ENCODE measurements around the gene SEPTIN10. TPM values are rescaled to one million over a fixed set of nuclear protein-coding genes. Genes with fewer than 3 reads are reported as not detected.
A peak's percentile ranks its signal among the peaks of the same experiment; 100 is the strongest.
"Not testable (repeated sequence)": the region's sequence is repeated elsewhere in the genome, so short reads cannot be mapped to it uniquely, and the experiment has no call there.

Gene SEPTIN10
- total RNA-seq, 1 donor from 2014 or later, result 92.0 TPM

DNA sequence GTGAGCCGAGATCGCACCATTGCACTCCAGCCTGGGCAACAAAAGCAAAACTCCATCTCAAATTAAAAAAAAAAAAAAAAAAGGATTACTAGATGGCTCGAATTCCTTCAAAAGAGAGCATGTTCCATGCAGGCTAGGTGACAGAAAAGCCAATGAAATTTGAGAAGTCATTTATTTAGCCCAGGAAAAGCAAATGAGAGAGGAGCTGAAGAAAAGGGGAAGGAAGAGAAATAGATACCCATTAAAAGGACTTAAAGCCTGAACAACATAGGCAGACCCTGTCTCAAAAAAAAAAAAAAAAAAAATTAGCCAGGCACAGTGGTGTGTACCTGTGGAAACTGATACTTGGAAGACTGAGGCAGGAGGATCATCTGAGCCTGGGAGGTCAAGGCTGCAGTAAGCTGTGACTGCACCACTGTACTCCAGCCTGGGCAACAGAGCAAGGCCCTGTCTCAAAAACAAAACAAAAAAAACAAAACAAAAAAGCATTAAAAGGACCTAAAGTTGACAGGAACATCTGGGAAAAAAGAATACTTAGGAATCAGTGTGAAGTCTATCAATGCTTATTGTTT is 11.1 kb downstream of the SEPTIN10 start:
- no peak for DNase-seq (ENCODE audit: low read depth, low spot score)

GRCh38 chr2:109601783-109602182 is 12.0 kb downstream of the SEPTIN10 start:
- no peak for DNase-seq (ENCODE audit: low read depth, low spot score)

GRCh38 chr2:109597283-109597682 is 16.5 kb downstream of the SEPTIN10 start:
- DNase-seq (ENCODE audit: low read depth, low spot score), result no peak

DNA sequence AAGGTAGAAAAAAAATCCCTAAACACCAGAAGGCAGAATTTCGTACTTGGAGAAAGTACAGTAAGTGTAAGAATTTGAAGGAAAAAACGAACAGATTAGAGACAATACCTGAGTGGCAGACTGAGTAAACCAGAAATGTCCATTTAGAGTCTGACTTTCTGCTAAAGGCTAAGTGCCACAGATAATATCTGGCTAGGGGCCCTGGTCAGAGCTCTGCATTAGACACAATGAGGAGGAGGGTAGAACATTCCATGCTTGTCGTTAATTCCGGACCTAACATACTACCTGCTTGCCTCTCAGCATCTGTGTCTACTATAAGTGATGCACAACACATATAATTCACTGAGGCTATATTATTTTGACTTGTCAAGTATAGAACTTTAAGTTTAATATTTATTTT is 18.1 kb downstream of the SEPTIN10 start:
- no peak for DNase-seq (ENCODE audit: low read depth, low spot score)

DNA sequence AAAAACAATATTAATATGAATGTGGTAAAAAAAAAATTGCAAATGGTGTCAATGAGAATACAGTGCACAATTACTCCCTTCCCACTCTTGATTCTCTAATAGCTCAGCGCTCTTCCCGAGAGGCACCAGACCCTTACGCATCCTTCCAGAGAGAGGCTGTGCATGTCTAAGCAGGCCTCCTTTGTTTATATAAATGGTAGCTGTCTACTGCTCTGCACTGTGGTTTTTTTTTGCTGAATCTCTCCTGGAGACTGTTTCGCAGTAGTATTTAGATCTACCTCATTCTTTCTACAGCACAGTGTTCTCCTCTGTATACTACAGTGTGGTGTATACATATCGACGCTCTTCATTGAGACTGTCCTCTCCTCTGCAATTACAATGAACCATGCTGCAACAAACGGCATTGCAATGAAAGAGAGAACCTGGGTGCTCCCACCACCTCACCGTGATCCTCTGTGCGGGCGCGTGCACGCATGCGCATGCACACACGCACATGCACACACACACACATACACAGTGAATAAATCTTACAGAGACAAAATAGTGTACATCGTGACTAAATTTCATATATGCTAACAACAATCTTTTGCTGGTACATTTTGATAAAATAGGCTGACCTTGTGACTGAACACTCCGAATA is 19.4 kb downstream of the SEPTIN10 start:
- DNase-seq (ENCODE audit: low read depth, low spot score), result no peak

DNA sequence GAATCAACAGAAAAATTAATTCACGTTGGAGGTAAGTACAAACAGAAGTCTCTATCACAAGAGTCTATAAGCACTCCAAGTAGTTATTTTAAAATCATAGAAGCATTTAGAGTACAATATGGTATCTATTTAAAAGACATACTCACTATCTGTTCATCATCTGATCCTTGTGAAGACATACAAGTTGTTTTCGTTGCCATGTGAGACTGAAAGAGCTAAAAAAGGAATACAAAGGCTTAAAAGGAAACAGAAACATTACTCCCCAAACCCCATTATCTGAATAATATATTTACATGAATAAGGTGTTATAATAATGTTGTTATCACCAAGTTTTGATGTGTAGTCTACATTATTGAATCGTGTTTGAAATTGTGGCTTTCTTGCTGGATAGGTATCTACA is 20.9 kb downstream of the SEPTIN10 start:
- DNase-seq (ENCODE audit: low read depth, low spot score), result no peak

- DNase-seq (ENCODE audit: low read depth, low spot score), result no peak
Observed at GRCh38 chr2:109591206-109591605, 22.6 kb downstream of the SEPTIN10 start.

DNA sequence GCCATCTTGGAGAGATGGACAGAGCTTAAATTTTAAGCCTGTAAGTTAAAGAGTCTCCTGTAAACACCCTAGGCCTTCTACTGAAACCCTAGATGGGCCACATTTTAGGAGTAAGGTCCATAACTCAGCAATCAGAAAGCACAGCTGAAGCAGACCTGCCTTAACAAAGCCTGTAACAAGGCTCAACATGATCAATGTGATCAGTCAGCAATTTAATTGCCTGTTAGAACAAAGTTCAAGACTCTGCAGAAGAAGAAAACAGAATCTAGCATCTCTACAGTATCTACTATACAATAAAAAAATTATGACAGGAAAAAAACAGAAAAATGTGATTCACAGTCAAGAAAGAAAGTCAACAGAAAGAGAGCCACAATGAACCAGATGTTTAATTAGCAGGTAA is 27.1 kb downstream of the SEPTIN10 start:
- DNase-seq (ENCODE audit: low read depth, low spot score), result no peak

- no peak for DNase-seq (ENCODE audit: low read depth, low spot score)
Observed at GRCh38 chr2:109582928-109583895, 30.6 kb downstream of the SEPTIN10 start.

DNA sequence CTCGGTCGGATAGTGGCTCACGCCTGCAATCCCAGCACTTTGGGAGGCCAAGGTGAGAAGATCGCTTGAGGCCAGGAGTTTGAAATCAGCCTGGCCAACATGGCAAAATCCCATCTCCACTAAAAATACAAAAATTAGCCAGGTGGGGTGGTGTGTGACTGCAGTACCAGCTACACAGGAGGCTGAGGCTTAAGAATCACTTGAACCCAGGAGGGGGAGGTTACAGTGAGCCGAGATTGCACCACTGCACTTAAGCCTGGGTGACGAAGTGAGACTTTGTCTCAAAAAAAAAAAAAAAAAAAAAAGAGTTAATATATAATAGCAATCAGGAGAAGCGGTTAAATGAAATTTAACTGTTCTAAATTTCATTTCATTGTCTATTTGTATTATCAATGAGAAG is 36.1 kb downstream of the SEPTIN10 start:
- DNase-seq (ENCODE audit: low read depth, low spot score), result not testable (repeated sequence)

DNA sequence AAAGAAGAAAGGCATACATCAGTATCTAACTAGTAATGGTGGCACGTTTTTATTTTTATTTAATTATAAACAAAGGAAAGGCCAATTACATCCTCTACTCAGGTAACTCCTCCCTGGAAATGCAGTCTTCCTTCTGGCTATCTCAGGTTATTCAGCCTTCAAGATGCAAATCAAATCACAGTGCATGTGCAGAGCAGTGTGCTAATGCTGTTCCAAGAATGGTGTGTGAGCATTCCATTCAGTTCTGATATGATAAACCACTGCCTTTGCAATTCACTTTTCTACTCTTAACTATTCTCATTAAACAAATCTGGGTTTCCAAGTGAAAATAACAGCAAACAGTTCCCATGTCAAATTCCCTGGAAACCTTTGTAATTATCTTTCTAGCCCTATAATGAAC is 38.4 kb downstream of the SEPTIN10 start:
- DNase-seq (ENCODE audit: low read depth, low spot score), result no peak

DNA sequence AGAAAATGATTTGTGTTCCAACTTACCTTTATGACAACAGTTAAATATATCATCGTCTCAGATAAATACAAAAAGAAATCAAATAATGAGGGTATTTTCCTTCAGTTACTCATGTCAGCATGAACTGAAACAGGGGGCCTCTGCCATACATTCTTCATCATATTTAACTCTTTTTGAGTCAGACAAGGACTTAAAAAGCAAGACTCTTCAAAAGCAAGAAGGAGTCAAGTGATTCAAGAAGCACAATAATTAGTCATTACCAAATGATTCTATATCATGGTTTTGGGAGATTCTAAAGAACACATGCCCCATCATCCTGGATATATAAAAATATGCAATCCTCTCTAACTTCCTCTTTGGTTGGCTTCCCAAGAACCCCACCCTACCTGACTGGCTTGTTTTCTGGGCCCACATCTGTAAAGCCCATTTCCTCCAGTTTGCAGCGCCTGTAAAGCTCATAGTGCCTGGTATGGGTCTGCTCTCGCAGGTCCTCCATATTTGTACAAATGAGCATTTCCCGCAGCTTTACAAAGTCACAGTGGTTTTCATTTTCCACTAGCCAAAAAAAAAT is 49.7 kb downstream of the SEPTIN10 start:
- DNase-seq (ENCODE audit: low read depth, low spot score), result no peak

DNA sequence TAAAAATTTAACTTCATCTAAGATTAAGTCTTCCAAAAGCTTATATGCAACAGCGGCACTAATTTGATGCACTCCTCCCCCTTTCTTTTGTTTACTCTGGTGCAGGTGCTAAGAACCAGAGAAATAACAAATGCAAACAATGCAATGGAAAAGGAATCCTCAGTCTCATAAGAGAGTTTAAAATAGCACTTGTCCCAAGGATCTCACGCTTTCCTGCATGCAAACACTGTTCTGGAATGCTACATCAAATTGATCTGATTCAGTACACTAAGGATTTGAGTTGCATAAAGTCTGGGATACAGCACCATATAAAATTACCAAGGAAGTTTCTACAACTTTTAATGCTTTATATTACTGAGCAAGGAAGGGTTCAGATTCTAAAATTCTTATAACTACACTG is 50.5 kb downstream of the SEPTIN10 start:
- no peak for DNase-seq (ENCODE audit: low read depth, low spot score)

DNA sequence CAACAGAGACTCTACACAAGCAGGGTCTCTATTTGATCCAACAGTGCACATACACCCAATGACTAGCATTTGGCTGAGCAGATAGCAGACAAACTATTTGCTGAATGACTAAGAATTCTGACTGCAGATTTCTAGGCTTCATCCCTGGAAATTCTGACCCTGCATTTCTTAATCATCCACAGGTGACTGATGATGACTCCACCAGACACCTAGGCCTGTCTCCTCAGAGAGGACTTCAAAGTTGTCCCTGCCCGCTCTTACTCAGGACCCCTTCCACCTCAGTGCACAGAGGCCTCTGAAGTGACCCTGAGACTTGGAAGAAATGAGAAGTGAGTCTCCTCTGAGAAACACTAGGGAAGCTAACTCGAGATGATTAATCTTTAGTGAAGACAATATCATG is 51.3 kb downstream of the SEPTIN10 start:
- DNase-seq (ENCODE audit: low read depth, low spot score), result no peak

GRCh38 chr2:109560265-109560664 is 53.5 kb downstream of the SEPTIN10 start:
- DNase-seq (ENCODE audit: low read depth, low spot score), result no peak

GRCh38 chr2:109558076-109558882 is 55.5 kb downstream of the SEPTIN10 start:
- DNase-seq (ENCODE audit: low read depth, low spot score), result peak; percentile 93

DNA sequence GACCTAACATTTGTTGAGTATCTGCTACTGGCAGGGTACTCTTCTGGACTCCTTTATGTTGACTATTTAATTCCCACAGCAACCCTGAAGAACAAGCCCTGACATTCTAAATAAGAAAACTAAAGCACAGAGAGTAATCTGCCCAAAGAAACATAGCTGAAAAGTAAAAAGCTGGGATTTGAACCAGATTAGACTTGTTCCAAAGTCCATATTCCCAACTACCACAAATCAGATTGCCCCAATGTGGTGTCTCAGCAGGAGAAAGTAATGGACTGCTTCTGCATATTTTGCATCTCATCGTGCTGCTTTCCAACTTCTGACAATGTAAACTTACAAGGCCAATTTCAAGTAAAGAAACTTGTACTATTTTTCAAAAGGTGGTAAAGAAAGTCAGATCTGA is 56.5 kb downstream of the SEPTIN10 start:
- no peak for DNase-seq (ENCODE audit: low read depth, low spot score)

GRCh38 chr2:109555346-109555900 is 58.3 kb downstream of the SEPTIN10 start:
- no peak for DNase-seq (ENCODE audit: low read depth, low spot score)

GRCh38 chr2:109554758-109555157 is 59.0 kb downstream of the SEPTIN10 start:
- DNase-seq (ENCODE audit: low read depth, low spot score), result no peak

- DNase-seq (ENCODE audit: low read depth, low spot score), result no peak
Observed at GRCh38 chr2:109549016-109549590, 64.7 kb downstream of the SEPTIN10 start.

- no peak for DNase-seq (ENCODE audit: low read depth, low spot score)
Observed at GRCh38 chr2:109547280-109547679, 66.5 kb downstream of the SEPTIN10 start.
